ENCODE results near the gene GPR33.
"Not testable (repeated sequence)": the region's sequence is repeated elsewhere in the genome, so short reads cannot be mapped to it uniquely, and the experiment has no call there.

The GPR33 gene

GRCh38 chr14:31457665-31458659 is 29.9 kb downstream of the GPR33 start:
- peak in 2 of 3 experiments; percentile 12 to 62 for DNase-seq

- DNase-seq: peak; percentile 98 to 99 (median 98)
These were observed 30.8 kb downstream of the GPR33 start, which contains the start of gene DTD2 for GRCh38 chr14:31456841-31457664. Gene DTD2, minus strand, starts transcription at chr14:31457506. Its CDS starts 113 bp downstream, at chr14:31457393.

GRCh38 chr14:31449971-31450610 is 37.7 kb downstream of the GPR33 start:
- DNase-seq: peak; percentile 8 to 68 (median 12)

GRCh38 chr14:31449136-31449535 is 38.7 kb downstream of the GPR33 start:
- DNase-seq: no peak

GRCh38 chr14:31445703-31446102 is 42.1 kb downstream of the GPR33 start:
- no peak for DNase-seq

- no peak for DNase-seq
These were observed 45.6 kb downstream of the GPR33 start for GRCh38 chr14:31442284-31442683.

GRCh38 chr14:31441273-31442111 is 46.3 kb downstream of the GPR33 start:
- no peak for DNase-seq

- DNase-seq: no peak
These were observed 47.6 kb downstream of the GPR33 start for GRCh38 chr14:31440280-31440679.

- no peak for DNase-seq
These were observed 48.3 kb downstream of the GPR33 start for GRCh38 chr14:31439561-31439960.

- not testable (repeated sequence) for DNase-seq
These were observed 50.7 kb downstream of the GPR33 start for GRCh38 chr14:31437045-31437691.

- DNase-seq: no peak
These were observed 52.6 kb downstream of the GPR33 start for GRCh38 chr14:31435276-31435675.

All from NCI-H1417 (cell line).